Erythroblast (primary cell): ENCODE results near the gene MRPL42.

Experiments
- GATA1 ChIP-seq: IDR thresholded peaks from 2 replicates; pipeline ENCODE4 v1.6.1; 2011; ENCODE audit warnings: low read depth, mild to moderate bottlenecking, control low read depth, low read length, moderate library complexity
- POLR2A ChIP-seq: IDR thresholded peaks from 2 replicates; pipeline ENCODE4 v1.6.1; 2011; ENCODE audit warnings: mild to moderate bottlenecking, low read length

DNA sequence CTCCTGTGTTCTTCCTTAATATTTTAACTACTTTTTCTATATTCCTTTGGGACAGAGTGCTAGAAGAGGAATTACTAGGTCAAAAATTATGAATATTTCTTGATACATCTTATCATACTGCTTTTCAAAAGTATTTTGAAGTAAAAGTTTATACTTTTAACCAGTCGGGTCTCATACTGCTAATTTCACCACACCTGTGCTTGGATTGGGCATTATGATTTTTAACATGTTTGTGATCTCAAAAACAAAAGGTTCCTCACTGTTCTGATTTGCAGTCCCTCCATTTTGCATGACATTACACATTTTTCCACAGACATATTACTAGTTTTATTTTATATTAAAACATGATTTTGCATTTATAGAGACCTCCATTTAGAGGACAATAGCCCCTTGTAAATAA is 32.9 kb downstream of the MRPL42 start:
- TF ChIP-seq POLR2A (no peak), GATA1 (no peak)
